H54 (cell line): Measurements from ENCODE around the gene GAL3ST2.
"Not testable (repeated sequence)": the region's sequence is repeated elsewhere in the genome, so short reads cannot be mapped to it uniquely, and the experiment has no call there.

Experiments
- DNase-seq: peaks from one replicate; pipeline ENCODE4 v3.0.0; 2011; ENCODE audit warnings: low spot score, mixed read lengths; ENCODE audit not compliant: insufficient read length
- FAIRE-seq: peaks from 3 replicates; lab custom pipeline; 2011; peaks lifted over from hg19 to GRCh38; lab: Jason Lieb, UNC
- POLR2A ChIP-seq: IDR thresholded peaks from 2 replicates; pipeline ENCODE4 v1.6.1; 2011; ENCODE audit warnings: low read depth, mild to moderate bottlenecking, low read length

The GAL3ST2 gene

DNA sequence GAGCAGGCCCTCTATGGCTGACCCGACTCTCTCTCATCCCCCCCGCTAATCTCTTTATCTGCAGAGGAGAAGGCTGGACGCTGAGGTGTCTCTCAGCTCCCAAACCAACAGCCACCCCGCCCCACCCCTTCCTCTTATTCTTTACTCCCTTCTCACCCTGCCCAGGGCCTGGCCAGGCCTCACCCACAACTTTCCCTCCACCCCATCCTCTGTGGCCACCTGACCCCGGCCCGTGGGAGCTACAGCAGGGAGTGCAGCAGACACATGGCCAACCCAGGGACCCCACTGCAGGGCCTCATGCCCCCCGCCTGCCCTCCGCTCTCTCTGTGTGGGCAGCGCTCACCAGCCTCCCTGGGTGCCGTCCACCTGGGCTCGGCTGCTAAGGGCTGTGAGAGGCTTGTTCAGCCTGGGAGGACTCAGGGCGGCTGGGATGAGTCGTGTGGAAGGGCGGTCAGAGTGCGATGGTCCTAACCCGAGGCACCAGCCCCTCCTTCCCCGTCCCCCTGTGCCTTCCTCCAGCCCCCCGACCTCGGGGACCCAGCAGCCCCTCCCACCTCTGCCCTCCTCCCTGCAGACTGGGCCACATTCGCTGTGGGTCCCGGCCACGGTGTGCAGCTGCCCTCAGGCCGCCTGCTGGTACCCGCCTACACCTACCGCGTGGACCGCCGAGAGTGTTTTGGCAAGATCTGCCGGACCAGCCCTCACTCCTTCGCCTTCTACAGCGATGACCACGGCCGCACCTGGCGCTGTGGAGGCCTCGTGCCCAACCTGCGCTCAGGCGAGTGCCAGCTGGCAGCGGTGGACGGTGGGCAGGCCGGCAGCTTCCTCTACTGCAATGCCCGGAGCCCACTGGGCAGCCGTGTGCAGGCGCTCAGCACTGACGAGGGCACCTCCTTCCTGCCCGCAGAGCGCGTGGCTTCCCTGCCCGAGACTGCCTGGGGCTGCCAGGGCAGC lies 39.1 kb downstream of the GAL3ST2 start:
- DNase-seq (no peak), FAIRE-seq (no peak)
- no peak for TF ChIP-seq POLR2A

DNA sequence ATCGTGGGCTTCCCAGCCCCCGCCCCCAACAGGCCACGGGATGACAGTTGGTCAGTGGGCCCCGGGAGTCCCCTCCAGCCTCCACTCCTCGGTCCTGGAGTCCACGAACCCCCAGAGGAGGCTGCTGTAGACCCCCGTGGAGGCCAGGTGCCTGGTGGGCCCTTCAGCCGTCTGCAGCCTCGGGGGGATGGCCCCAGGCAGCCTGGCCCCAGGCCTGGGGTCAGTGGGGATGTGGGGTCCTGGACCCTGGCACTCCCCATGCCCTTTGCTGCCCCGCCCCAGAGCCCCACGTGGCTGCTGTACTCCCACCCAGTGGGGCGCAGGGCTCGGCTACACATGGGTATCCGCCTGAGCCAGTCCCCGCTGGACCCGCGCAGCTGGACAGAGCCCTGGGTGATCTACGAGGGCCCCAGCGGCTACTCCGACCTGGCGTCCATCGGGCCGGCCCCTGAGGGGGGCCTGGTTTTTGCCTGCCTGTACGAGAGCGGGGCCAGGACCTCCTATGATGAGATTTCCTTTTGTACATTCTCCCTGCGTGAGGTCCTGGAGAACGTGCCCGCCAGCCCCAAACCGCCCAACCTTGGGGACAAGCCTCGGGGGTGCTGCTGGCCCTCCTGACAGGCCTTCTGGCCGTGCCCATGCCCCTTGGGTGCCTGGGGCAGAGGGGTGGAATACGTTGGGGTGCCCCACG lies 40.0 kb downstream of the GAL3ST2 start:
- DNase-seq (no peak), FAIRE-seq (no peak)
- TF ChIP-seq POLR2A: no peak

DNA sequence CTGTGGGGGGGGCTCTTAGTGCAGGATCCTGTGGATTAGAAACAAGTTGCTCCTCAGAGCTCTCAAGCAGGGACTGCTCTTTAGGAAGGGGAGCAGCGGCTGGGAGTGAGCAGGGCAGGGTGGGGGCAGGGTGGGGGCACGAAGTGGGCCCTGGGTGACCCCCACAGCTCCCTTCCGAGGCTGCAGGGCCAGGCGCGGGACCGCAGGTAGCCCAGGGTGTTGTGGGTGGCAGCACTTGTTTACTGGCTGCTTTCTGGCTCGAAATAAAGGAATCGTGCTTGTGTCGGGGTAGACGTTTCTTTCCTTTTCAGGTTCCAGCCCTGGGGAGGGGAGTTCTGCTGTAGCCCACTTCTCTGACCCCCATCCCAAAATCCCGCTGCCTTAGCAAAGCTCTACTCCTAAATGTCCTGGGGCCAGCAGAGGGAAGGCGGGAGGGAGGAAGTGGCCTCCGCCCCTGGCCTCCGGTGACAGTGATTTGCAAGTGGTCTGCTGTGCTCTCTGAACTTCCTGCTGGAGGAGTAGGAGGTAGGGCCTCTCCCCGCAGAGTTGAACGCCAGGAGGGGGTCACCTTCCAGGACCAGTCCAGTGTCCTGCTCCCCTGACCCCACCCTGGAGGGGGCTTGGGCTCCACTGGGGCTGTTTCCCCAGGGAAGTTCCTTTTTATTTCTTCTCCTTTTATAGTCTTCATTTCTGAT lies 40.7 kb downstream of the GAL3ST2 start:
- DNase-seq (no peak), FAIRE-seq (no peak)
- TF ChIP-seq POLR2A: no peak

DNA sequence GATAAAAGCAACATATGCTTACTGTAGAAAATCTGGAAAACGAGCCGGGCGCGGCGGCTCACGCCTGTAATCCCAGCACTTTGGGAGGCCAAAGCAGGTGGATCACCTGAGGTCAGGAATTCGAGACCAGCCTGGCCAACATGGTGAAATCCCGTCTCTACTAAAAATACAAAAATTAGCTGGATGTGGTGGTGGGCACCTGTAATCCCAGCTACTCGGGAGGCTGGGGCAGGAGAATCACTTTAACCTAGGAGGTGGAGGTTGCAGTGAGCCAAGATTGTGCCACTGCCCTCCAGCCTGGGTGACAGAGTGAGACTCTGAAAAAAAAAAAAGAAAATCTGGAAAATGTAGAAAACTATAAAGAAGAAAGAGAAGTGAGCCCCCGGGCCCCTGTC lies 41.2 kb downstream of the GAL3ST2 start:
- FAIRE-seq, DNase-seq: not testable (repeated sequence)

DNA sequence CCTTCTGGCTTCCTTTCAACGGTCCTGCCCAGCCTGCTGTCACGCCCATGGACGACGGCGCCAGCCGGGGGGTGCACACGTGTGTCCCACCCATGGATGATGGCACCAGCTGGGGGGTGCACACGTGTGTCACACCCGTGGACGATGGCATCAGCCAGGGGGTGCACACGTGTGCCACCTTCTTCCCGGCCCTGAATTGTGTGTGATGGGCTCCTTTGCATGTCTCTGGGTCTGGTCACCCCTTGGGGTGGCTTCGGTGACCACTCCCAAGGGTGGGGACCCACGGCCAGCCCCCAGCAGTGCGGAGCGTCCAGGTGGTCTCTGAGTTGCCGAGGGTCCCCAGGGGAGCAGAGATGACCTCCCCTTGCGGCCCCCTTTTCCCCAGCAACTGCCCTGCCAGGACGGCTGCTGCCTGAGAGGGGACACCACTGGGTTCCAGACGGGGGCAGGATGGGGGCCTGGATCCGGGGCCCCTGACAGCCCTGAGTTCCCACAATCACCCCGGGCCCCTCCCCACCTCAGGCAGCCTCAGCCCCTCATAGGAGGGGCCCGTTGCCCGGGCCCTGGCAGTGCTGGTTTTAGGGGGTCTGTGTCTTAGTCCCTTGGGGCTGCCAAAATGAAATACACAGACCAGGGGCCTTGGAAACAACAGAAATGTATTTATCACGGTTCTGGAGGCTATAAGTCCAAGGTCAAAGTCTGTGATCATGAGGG lies 41.8 kb downstream of the GAL3ST2 start:
- FAIRE-seq (no peak), DNase-seq (no peak)
- TF ChIP-seq POLR2A: no peak

DNA sequence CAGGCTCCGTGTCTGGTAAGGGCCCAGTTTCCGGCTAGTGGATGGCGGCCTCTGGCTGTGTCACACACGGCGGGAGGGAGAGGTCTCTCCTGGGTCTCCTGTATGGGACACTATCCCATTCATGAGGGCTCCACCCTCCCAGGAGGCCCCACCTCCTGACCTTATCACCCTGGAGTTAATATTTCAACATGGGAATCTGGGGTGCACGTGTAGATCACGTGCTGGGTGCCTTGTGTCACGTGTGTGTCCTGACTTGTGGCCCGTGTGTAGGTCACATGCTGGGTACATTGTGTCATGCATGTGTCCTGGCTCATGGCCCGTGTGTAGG lies 42.3 kb downstream of the GAL3ST2 start:
- no peak for FAIRE-seq

DNA sequence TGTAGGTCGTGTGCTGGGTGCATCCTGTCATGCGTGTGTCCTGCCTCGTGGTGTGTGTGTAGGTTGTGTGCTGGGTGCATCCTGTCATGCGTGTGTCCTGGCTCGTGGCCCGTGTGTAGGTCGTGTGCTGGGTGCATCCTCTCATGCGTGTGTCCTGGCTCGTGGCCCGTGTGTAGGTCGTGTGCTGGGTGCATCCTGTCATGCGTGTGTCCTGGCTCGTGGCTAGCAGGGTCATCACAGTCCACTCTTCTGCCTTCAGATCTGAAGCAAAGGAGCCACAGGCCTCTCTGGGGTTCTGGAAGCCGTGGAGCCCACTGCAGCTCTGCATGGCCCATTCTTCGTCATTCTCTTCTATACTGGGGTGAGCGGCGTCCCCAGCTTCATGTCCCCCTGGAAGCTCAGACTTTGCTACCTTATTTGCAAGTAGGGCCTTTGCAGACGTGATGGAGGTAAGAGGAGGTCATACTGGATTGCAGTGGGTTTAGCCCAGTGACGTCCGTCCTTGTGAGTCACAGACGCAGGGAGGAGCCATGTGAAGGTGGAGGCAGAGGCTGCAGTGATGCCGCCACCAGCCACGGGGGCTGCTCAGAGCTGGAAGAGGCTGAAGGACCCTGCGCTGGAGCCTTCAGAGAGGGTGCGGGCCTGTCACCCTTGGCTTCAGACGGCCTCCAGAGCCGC lies 43.5 kb downstream of the GAL3ST2 start:
- not testable (repeated sequence) for DNase-seq, FAIRE-seq

More for the DNA sequence above, 42.3 kb downstream of the GAL3ST2 start:
- no peak for DNase-seq
- no peak for TF ChIP-seq POLR2A

DNA sequence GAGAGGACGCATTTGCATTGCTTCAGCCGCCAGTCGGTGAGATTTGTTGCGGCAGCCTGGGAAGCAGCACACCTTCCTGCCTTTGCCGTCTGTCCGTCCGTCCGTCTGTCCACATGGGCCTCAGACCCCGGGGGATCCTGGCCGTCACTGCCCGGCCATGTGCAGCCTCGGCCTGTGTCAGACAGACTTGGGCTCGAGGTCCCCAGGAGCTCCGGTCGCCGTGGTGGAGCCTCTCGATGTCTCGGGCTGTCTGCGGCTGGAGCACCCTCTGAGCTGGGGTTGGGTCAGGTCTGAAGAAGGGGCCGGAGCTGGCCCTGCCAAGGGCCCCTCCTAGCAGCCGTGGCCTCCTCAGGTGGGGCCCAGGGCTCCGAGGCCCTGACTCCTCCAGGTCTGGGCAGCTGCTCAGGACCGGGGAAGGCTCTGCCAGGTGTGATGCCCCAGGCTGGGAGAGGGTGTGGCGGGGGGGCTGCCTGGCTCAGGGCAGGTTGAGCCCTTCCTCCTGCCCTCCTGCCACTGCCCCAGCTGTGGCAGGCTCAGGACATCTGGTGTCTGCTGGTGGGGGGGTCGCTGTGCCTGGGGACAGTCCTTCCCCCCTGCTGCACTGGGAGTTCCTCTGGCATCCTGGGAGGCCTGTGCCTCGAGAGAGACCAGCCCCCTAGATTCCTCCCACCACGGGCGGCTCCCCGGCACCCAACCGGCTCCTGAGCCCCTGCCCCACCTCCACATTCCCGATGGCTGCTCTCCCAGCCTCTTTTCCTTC lies 44.2 kb downstream of the GAL3ST2 start:
- FAIRE-seq (no peak), DNase-seq (no peak)
- TF ChIP-seq POLR2A: no peak

DNA sequence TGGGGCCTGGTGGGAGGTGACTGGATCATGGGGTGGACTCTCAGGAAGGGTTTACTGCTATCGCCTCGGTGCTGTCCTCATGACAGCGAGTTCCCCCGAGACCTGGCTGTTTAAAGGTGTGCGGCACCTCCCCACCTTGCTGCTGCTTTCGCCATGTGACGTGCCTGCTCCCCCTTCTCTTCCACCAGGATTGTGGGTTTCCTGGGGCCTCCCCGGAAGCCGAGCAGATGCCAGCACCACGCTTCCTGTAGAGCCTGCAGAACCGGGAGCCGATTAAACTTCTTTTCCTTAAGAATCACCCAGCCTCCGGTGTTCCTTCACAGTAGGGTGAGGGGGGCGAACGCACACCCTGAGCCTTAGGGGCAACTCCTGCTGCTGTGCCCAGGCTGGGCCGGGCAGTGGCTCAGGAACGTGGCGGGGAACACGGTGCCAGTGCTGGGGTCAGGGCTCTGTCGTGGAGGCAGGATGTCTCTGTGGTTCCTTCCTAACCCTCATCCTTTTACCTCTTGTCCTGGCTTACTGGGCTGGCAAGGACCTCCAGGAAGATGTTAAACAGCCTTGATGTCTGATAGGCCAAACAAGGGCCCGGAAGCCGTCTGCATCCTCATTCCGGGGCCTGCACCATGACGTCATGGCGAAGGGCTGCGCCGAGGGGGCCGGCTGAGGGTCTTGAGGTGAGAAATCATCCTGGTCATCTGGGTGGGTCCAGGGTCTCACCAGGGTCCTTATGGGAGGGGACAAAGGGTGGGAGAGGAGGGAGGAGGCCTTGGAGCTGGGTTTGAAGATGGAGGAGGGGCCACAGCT lies 45.0 kb downstream of the GAL3ST2 start:
- no peak for TF ChIP-seq POLR2A
- no peak for DNase-seq
- no peak for FAIRE-seq

DNA sequence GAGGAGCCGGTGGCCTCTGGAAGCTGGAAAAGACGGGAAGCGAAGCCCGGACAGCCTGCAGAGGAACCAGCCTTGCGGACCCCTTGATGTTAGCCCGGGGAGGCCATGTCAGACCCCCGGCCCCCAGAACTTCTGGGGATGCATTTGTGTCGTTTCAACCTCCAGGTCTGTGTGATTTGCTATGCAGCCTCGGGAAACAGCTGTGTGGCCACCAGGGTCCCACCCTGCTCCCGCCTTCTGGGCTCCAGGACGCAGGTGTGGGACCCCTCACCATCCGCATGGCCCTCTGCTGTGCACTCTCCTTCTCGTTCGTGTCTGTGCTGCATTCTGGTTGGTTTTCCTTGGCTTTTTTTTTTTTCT lies 45.6 kb downstream of the GAL3ST2 start:
- FAIRE-seq: no peak
- TF ChIP-seq POLR2A: no peak
- DNase-seq: no peak

DNA sequence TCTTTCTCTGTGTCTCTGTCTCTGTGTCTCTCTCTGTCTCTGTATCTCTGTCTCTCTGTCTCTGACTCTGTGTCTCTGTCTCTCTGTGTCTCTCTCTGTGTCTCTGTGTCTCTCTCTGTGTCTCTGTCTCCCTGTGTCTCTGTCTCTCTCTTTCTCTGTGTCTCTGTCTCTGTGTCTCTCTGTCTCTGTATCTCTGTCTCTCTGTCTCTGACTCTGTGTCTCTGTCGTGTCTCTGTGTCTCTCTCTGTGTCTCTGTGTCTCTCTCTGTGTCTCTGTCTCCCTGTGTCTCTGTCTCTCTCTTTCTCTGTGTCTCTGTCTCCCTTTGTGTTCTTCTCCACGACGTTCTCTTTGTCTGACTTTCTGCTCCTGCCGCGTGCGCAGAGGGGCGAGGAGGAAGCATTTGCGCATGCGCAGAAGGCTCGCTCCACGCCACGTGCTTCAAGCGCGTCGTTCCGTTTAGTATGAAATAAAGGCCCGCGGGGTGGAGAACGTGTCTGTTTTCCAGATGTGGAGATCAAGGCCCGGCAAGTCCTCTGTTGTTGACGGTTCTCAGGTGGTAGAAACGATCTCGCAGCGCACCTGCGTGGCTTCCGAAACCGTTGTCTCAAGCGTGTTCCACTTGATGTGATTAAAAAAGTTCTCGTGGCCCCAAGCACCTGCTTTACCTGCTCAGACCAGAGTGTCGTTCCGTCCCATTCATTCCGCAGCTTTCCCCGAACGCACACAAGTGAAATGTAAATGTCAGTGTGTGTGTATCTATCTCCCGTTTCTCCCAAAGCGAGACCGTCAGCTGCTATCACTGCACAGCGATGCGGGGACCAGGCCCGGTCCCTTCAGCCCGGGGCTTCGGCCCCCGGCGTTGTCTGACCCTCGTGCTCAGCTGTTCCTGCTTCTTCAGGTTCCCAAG lies 47.2 kb downstream of the GAL3ST2 start:
- FAIRE-seq: not testable (repeated sequence)

More for the DNA sequence above, 47.2 kb downstream of the GAL3ST2 start:
- DNase-seq: not testable (repeated sequence)
